Left ventricle myocardium inferior (tissue), 1 donor: Measurements from ENCODE around the gene UQCR11. TPM values are rescaled to one million over a fixed set of nuclear protein-coding genes. Genes with fewer than 3 reads are reported as not detected.

Source experiments
- DNase-seq: peaks from one replicate; pipeline ENCODE4 v3.0.0-alpha.2; 2020
- H3K27ac ChIP-seq: fragments of 200-600 bp; replicated peaks from 2 replicates; pipeline ENCODE4 v1.8.0; 2021
- H3K27me3 ChIP-seq: fragments of 200-600 bp; 2 replicates; pipeline ENCODE4 v1.8.0; 2021; ENCODE audit warnings: low read depth
- H3K36me3 ChIP-seq: fragments of 200-600 bp; 2 replicates; pipeline ENCODE4 v1.8.0; 2021
- H3K4me1 ChIP-seq: fragments of 200-600 bp; 2 replicates; pipeline ENCODE4 v1.8.0; 2021
- H3K4me3 ChIP-seq: fragments of 200-600 bp; 2 replicates; pipeline ENCODE4 v1.8.0; 2021; ENCODE audit warnings: mild to moderate bottlenecking, moderate library complexity
- H3K9me3 ChIP-seq: fragments of 200-600 bp; replicated peaks from 2 replicates; pipeline ENCODE4 v1.8.0; 2021
- CTCF ChIP-seq: fragments of 200-600 bp; IDR thresholded peaks from 2 replicates; pipeline ENCODE4 v1.8.0; 2021; ENCODE audit warnings: antibody characterized with exemption, mild to moderate bottlenecking, borderline replicate concordance
- intact Hi-C: fragments of 100-400 bp; cut with micrococcal nuclease; formaldehyde crosslinking; loops from one replicate; pipeline ENCODE4 v1.11.0; 2022
- total RNA-seq: library from RNA; stranded (reverse); fragmentation: NEBNext Ultra II Directional; extraction: Animal tissue kit (Norgen Biotek cat#: 25700); gene quantifications from one replicate; pipeline ENCODE4 v1.2.1, GENCODE V29; 2021
- donor health status: DM: no; HTN: yes; CAD: no; lungs with severe emphysema.

The UQCR11 gene
- total RNA-seq, 1 donor from 2014 or later: 942 TPM

GRCh38 chr19:1577090-1577928 lies 28.0 kb downstream of the UQCR11 start:
- Histone ChIP-seq H3K9me3 (no peaks in the 10 kb centered on the region), H3K36me3 (peaks cover 56% of the 10 kb centered on the region), H3K4me1 (peaks cover 14% of the 10 kb centered on the region), H3K27ac (peak overlapping the region; percentile 71), H3K4me3 (peak overlapping the region; percentile 15), H3K27me3 (no peaks in the 10 kb centered on the region)
- DNase-seq: peak; percentile 58
- intact Hi-C loops: no loop called here
- TF ChIP-seq CTCF: no peak

- intact Hi-C loops: no loop called here
- H3K4me3 ChIP-seq: no peak overlapping the region
- peaks cover 14% of the 10 kb centered on the region for H3K4me1 ChIP-seq
- H3K27ac ChIP-seq: peak overlapping the region; percentile 71
- peaks cover 47% of the 10 kb centered on the region for H3K36me3 ChIP-seq
- no peak for TF ChIP-seq CTCF
- no peaks in the 10 kb centered on the region for H3K27me3 ChIP-seq
- no peaks in the 10 kb centered on the region for H3K9me3 ChIP-seq
- no peak for DNase-seq
Measured at GRCh38 chr19:1576242-1577089, 28.8 kb downstream of the UQCR11 start.

GRCh38 chr19:1575323-1576241 lies 29.7 kb downstream of the UQCR11 start:
- peaks cover 14% of the 10 kb centered on the region for H3K4me1 ChIP-seq
- no peak for TF ChIP-seq CTCF
- DNase-seq: no peak
- H3K36me3 ChIP-seq: peaks cover 38% of the 10 kb centered on the region
- no peak overlapping the region for H3K27ac ChIP-seq
- no peaks in the 10 kb centered on the region for H3K27me3 ChIP-seq
- intact Hi-C loops: no loop called here
- no peaks in the 10 kb centered on the region for H3K9me3 ChIP-seq
- no peak overlapping the region for H3K4me3 ChIP-seq

GRCh38 chr19:1574354-1575136 lies 30.7 kb downstream of the UQCR11 start:
- Histone ChIP-seq H3K27ac (no peak overlapping the region), H3K36me3 (peaks cover 28% of the 10 kb centered on the region), H3K4me3 (no peak overlapping the region), H3K27me3 (no peaks in the 10 kb centered on the region), H3K9me3 (no peaks in the 10 kb centered on the region), H3K4me1 (peaks cover 14% of the 10 kb centered on the region)
- TF ChIP-seq CTCF: no peak
- intact Hi-C loops: no loop called here
- DNase-seq: no peak
